IMR-90 (cell line): ENCODE data around the gene C14orf93. TPM values are rescaled to one million over a fixed set of nuclear protein-coding genes. Genes with fewer than 3 reads are reported as not detected.
A peak's percentile ranks its signal among the peaks of the same experiment; 100 is the strongest.

Source experiments
- ATAC-seq: fragments of 200-7000 bp; cut with Tn5 transposase; 2 replicates; pipeline ENCODE4 v1.9.1; 2020; ENCODE audit warnings: low read depth, mild to moderate bottlenecking, moderate library complexity
- BruUV-seq: library from RNA; stranded (reverse); fragments of 400-500 nt; replicated peaks from 2 replicates; lab custom pipeline; 2021; lab: Mats Ljungman, UMichigan
- CTCF ChIA-PET: fragments of 300-600 bp; formaldehyde crosslinking; extraction: SDS; loops from one replicate; lab custom pipeline; 2021; ENCODE audit warnings: antibody characterized with exemption; lab: Yijun Ruan, JAX
- POLR2A ChIA-PET: fragments of 300-600 bp; sonication (Branson Sonifier 250); formaldehyde crosslinking; loops from one replicate; lab custom pipeline; 2022; ENCODE audit warnings: antibody characterized with exemption; ENCODE audit not compliant: unreplicated experiment; lab: Charles Lee
- DNase-seq: peaks from one replicate; pipeline ENCODE4 v3.0.0; 2013
- H2AFZ ChIP-seq: replicated peaks from 2 replicates; pipeline ENCODE3; 2013; ENCODE audit warnings: low read length, mild to moderate bottlenecking; ENCODE audit not compliant: poor library complexity
- H2AK5ac ChIP-seq: 2 replicates; pipeline ENCODE4 v1.6.1; 2013; ENCODE audit warnings: low read depth, low read length, inconsistent platforms
- H2AK9ac ChIP-seq: replicated peaks from 2 replicates; pipeline ENCODE3; 2013; ENCODE audit warnings: mild to moderate bottlenecking, low read depth, low read length, moderate library complexity; ENCODE audit not compliant: poor library complexity
- H2BK120ac ChIP-seq: 2 replicates; pipeline ENCODE4 v1.6.1; 2013; ENCODE audit warnings: low read depth, low read length, inconsistent platforms
- H2BK15ac ChIP-seq: 3 replicates; pipeline ENCODE4 v1.6.1; 2013; ENCODE audit warnings: low read depth, low read length, inconsistent platforms
- H2BK20ac ChIP-seq: 2 replicates; pipeline ENCODE4 v1.6.1; 2013; ENCODE audit warnings: low read depth, mild to moderate bottlenecking, inconsistent platforms, low read length, moderate library complexity
- H2BK5ac ChIP-seq: 2 replicates; pipeline ENCODE4 v1.6.1; 2013; ENCODE audit warnings: mild to moderate bottlenecking, low read depth, low read length, inconsistent platforms; ENCODE audit not compliant: poor library complexity, severe bottlenecking
- H3K14ac ChIP-seq: replicated peaks from 2 replicates; pipeline ENCODE4 v1.6.1; 2013; ENCODE audit warnings: low read depth, low read length, inconsistent platforms
- H3K18ac ChIP-seq: 2 replicates; pipeline ENCODE4 v1.6.1; 2013; ENCODE audit warnings: low read depth, low read length, control low read depth
- H3K23ac ChIP-seq: 2 replicates; pipeline ENCODE4 v1.6.1; 2013; ENCODE audit warnings: low read depth, low read length, inconsistent platforms
- H3K27ac ChIP-seq: 2 replicates; pipeline ENCODE4 v1.5.1; 2013; ENCODE audit warnings: mild to moderate bottlenecking, control low read depth, low read length; ENCODE audit not compliant: insufficient read depth
- H3K27me3 ChIP-seq: 2 replicates; pipeline ENCODE4 v1.6.1; 2013; ENCODE audit warnings: low read length; ENCODE audit not compliant: control insufficient read depth, insufficient read depth
- H3K36me3 ChIP-seq: 2 replicates; pipeline ENCODE4 v1.6.1; 2013; ENCODE audit warnings: low read length, mixed read lengths; ENCODE audit not compliant: control insufficient read depth, insufficient read depth
- H3K4ac ChIP-seq: 2 replicates; pipeline ENCODE4 v1.6.1; 2013; ENCODE audit warnings: low read depth, low read length, inconsistent platforms
- H3K4me1 ChIP-seq: 2 replicates; pipeline ENCODE4 v1.6.1; 2013; ENCODE audit warnings: low read length, mixed read lengths; ENCODE audit not compliant: control insufficient read depth, insufficient read depth
- H3K4me2 ChIP-seq: 2 replicates; pipeline ENCODE4 v1.6.1; 2013; ENCODE audit warnings: low read depth, mild to moderate bottlenecking, control low read depth, low read length, moderate library complexity
- H3K4me3 ChIP-seq: 2 replicates; pipeline ENCODE4 v1.5.1; 2013; ENCODE audit warnings: low read depth, mild to moderate bottlenecking, control low read depth, low read length, moderate library complexity; ENCODE audit not compliant: insufficient read depth
- H3K56ac ChIP-seq: 2 replicates; pipeline ENCODE4 v1.6.1; 2013; ENCODE audit warnings: low read length, inconsistent platforms; ENCODE audit not compliant: insufficient read depth; ENCODE audit errors: extremely low read depth
- H3K79me1 ChIP-seq, 2 experiments: 2 replicates each; pipeline ENCODE4 v1.6.1; 2013; ENCODE audit warnings: low read length in 2 of 2, inconsistent platforms in 1 of 2, low read depth in 1 of 2
- H3K9ac ChIP-seq: 2 replicates; pipeline ENCODE4 v1.6.1; 2013; ENCODE audit warnings: low read depth, low read length, control low read depth
- H3K9me1 ChIP-seq: 2 replicates; pipeline ENCODE4 v1.6.1; 2013; ENCODE audit warnings: low read length, inconsistent platforms; ENCODE audit not compliant: insufficient read depth
- H3K9me3 ChIP-seq: 2 replicates; pipeline ENCODE4 v1.6.1; 2013; ENCODE audit warnings: low read length; ENCODE audit not compliant: control insufficient read depth, insufficient read depth
- H4K20me1 ChIP-seq: 2 replicates; pipeline ENCODE4 v1.6.1; 2013; ENCODE audit warnings: low read length, inconsistent platforms; ENCODE audit not compliant: insufficient read depth
- H4K5ac ChIP-seq: 2 replicates; pipeline ENCODE4 v1.6.1; 2013; ENCODE audit warnings: mild to moderate bottlenecking, low read depth, low read length, control low read depth
- H4K8ac ChIP-seq, 2 experiments: 2 replicates each; pipeline ENCODE4 v1.6.1; 2013; ENCODE audit warnings: low read depth in 2 of 2, low read length in 2 of 2, control low read depth in 1 of 2, inconsistent platforms in 1 of 2
- H4K91ac ChIP-seq: 2 replicates; pipeline ENCODE4 v1.6.1; 2013; ENCODE audit warnings: low read depth, low read length, inconsistent platforms; ENCODE audit not compliant: insufficient read depth
- CHD1 ChIP-seq: IDR thresholded peaks from 2 replicates; pipeline ENCODE4 v1.6.1; 2012; ENCODE audit warnings: low read depth, low read length, improper control_type of control experiment
- CTCF ChIP-seq: conservative IDR thresholded peaks from 2 replicates; pipeline ENCODE4 v1.5.1; 2012; ENCODE audit warnings: mild to moderate bottlenecking, low read depth, low read length, improper control_type of control experiment
- MAZ ChIP-seq: IDR thresholded peaks from 2 replicates; pipeline ENCODE4 v1.6.1; 2012; ENCODE audit warnings: low read depth, mild to moderate bottlenecking, low read length, improper control_type of control experiment, moderate library complexity, borderline replicate concordance
- MXI1 ChIP-seq: IDR thresholded peaks from 2 replicates; pipeline ENCODE4 v1.6.1; 2012; ENCODE audit warnings: low read depth, mild to moderate bottlenecking, low read length, moderate library complexity, borderline replicate concordance
- POLR2A ChIP-seq: IDR thresholded peaks from 2 replicates; pipeline ENCODE4 v1.6.1; 2012; ENCODE audit warnings: mild to moderate bottlenecking, low read depth, low read length
- RAD21 ChIP-seq: IDR thresholded peaks from 2 replicates; pipeline ENCODE4 v1.6.1; 2012; ENCODE audit warnings: low read length, improper control_type of control experiment
- RFX5 ChIP-seq: IDR thresholded peaks from 2 replicates; pipeline ENCODE4 v1.8.0; 2012; ENCODE audit warnings: low read depth, mild to moderate bottlenecking, low read length, moderate library complexity
- SMC3 ChIP-seq: fragments of 150-350 bp; IDR thresholded peaks from 2 replicates; pipeline ENCODE4 v1.6.1; 2016; ENCODE audit warnings: low read depth, mild to moderate bottlenecking, antibody characterized with exemption, low read length, moderate library complexity
- WGBS, 2 experiments: methylation state at CpG; one replicate each; pipeline versions ENCODE4 v1.1.5 to v1.1.7; 2013; ENCODE audit warnings: missing lambda C conversion rate in 2 of 2; ENCODE audit not compliant: insufficient read length in 1 of 2; ENCODE audit errors: extremely low coverage in 2 of 2; 5-methylcytosine and 5-hydroxymethylcytosine counted together
- dilution Hi-C: fragments of 300-500 bp; cut with HindIII; formaldehyde crosslinking; loops from one replicate; pipeline ENCODE4 v1.14.3; 2018; ENCODE audit warnings: low sequenced_read_pairs; ENCODE audit not compliant: unreplicated experiment
- in situ Hi-C: fragments of 300-500 bp; cut with MboI; formaldehyde crosslinking; loops from 3 replicates; pipeline ENCODE4 v1.14.3; 2019; ENCODE audit warnings: low sequenced_read_pairs, inconsistent platforms, mixed read lengths
- intact Hi-C: fragments of 100-400 bp; cut with micrococcal nuclease; formaldehyde crosslinking; loops from 2 replicates; pipeline ENCODE4 v1.10.0; 2022
- polyA plus RNA-seq, 3 experiments: library from polyadenylated mRNA; depleted of rRNA; stranded (reverse); fragments of >200 nt; gene quantifications; 2 replicates each; pipeline ENCODE4 v1.2.3, GENCODE V29; 2012; ENCODE audit warnings: low replicate concordance in 1 of 3
- total RNA-seq: library from RNA; depleted of rRNA; stranded (reverse); fragments of >200 nt; gene quantifications from 2 replicates; pipeline ENCODE4 v1.2.3, GENCODE V29; 2012

Gene C14orf93
- total and polyA plus RNA-seq, 2 of the 4 experiments (the other 2 are of a cell fraction), result 5.4 to 5.7 TPM

- ChIA-PET POLR2A (no interaction called here), CTCF (interaction anchor here (0.7 to 1.3 kb wide), 5 partner anchors 12 to 111 kb away, joined by 3 to 4 read pairs (median 3); no protein-coding TSS in a partner anchor)
- in situ Hi-C loops, result no loop called here
- H3K4me3 ChIP-seq, result peak overlapping the region; percentile 62
- H2AFZ ChIP-seq, result peak overlapping the region; percentile 89
- no peaks in the 10 kb centered on the region for H3K9me3 ChIP-seq
- peaks cover 0 to 34% of the 10 kb centered on the region in 2 experiments; a peak in 3 of 4 replicates for H3K79me1 ChIP-seq
- TF ChIP-seq RAD21 (peak; percentile 54), SMC3 (peak; percentile 61), MAZ (peak; percentile 48; the same call in 1 of the 2 replicates), POLR2A (no peak), CHD1 (no peak), RFX5 (no peak), CTCF (peak; percentile 76), MXI1 (0 out of 2 replicates have a peak, but pooled peaks have one; percentile 31)
- H2AK9ac ChIP-seq, result peak overlapping the region; percentile 95
- H3K14ac ChIP-seq, result no peak overlapping the region
- H3K9ac ChIP-seq, result peak overlapping the region; percentile 72
- H4K20me1 ChIP-seq, result peaks cover 13% of the 10 kb centered on the region
- no peak overlapping the region for H2BK120ac ChIP-seq
- H3K27ac ChIP-seq, result no peak overlapping the region; the same call in 1 of the 2 replicates
- H3K23ac ChIP-seq, result peak overlapping the region; percentile 67
- WGBS, 2 experiments, result 0% methylated on average over 8 of the region's 17 CpGs; no CpG with 5 or more reads in 1 of the 2 experiments
- H3K18ac ChIP-seq, result no peak overlapping the region
- BruUV-seq, result no TSS peak
- intact Hi-C loops, result loop anchor here (1.0 to 2.0 kb wide), 2 partner anchors 53 to 492 kb away; no protein-coding TSS in a partner anchor
- H3K4me2 ChIP-seq, result peak overlapping the region; percentile 75
- H4K8ac ChIP-seq, result no peak overlapping the region; a peak in 1 of 4 replicates
- no peak overlapping the region for H3K56ac ChIP-seq
- H3K4me1 ChIP-seq, result peaks cover 11% of the 10 kb centered on the region; the same call in 1 of the 2 replicates
- H3K36me3 ChIP-seq, result peaks cover 28% of the 10 kb centered on the region
- no peak overlapping the region for H4K5ac ChIP-seq
- DNase-seq (peak; percentile 65), ATAC-seq (peak; percentile 70)
- dilution Hi-C loops, result no loop called here
- no peak overlapping the region for H2BK15ac ChIP-seq
- peak overlapping the region; percentile 52 for H2AK5ac ChIP-seq
- no peak overlapping the region for H2BK20ac ChIP-seq
- no peaks in the 10 kb centered on the region for H3K27me3 ChIP-seq
- no peaks in the 10 kb centered on the region for H3K9me1 ChIP-seq
- H3K4ac ChIP-seq, result peak overlapping the region; percentile 14; the same call in 1 of the 2 replicates
- no peak overlapping the region for H2BK5ac ChIP-seq
- H4K91ac ChIP-seq, result no peak overlapping the region
Measured at GRCh38 chr14:23056145-23056955, 46.4 kb upstream of the C14orf93 start.
